Choroid plexus epithelial cell (primary cell): Measurements from ENCODE around the gene PPP2R5C.

Experiments
- DNase-seq: peaks from one replicate; pipeline ENCODE4 v3.0.0-alpha.2; 2010; ENCODE audit warnings: low read depth
- H3K4me3 ChIP-seq: 2 replicates; pipeline ENCODE4 v1.5.1; 2011; ENCODE audit warnings: low read depth, mild to moderate bottlenecking, control low read depth, low read length, moderate library complexity
- CTCF ChIP-seq: conservative IDR thresholded peaks from 2 replicates; pipeline ENCODE4 v1.5.1; 2011; ENCODE audit warnings: low read depth, mild to moderate bottlenecking, control low read depth, inconsistent platforms, low read length, moderate library complexity

The PPP2R5C gene

GRCh38 chr14:101716956-101717662, 44.4 kb upstream of the PPP2R5C start:
- no peak for TF ChIP-seq CTCF
- H3K4me3 ChIP-seq, result no peak overlapping the region
- DNase-seq, result peak; percentile 48

GRCh38 chr14:101717663-101718490, 43.6 kb upstream of the PPP2R5C start:
- H3K4me3 ChIP-seq, result no peak overlapping the region
- no peak for DNase-seq
- TF ChIP-seq CTCF, result no peak

GRCh38 chr14:101719045-101719645, 42.4 kb upstream of the PPP2R5C start:
- no peak for TF ChIP-seq CTCF
- no peak for DNase-seq

GRCh38 chr14:101719708-101720107, 41.8 kb upstream of the PPP2R5C start:
- no peak for TF ChIP-seq CTCF

More at GRCh38 chr14:101719045-101719645, 42.4 kb upstream of the PPP2R5C start:
- no peak overlapping the region for H3K4me3 ChIP-seq

GRCh38 chr14:101721111-101721510, 40.4 kb upstream of the PPP2R5C start:
- TF ChIP-seq CTCF, result no peak
- DNase-seq, result no peak
- no peak overlapping the region for H3K4me3 ChIP-seq

More at GRCh38 chr14:101719708-101720107, 41.8 kb upstream of the PPP2R5C start:
- DNase-seq, result no peak
- H3K4me3 ChIP-seq, result no peak overlapping the region

GRCh38 chr14:101721951-101722661, 39.4 kb upstream of the PPP2R5C start:
- H3K4me3 ChIP-seq, result no peak overlapping the region
- no peak for TF ChIP-seq CTCF
- DNase-seq, result peak; percentile 39
